HG03066 (cell line): ENCODE data around the gene MYO3B.

Experiments
- ATAC-seq: cut with Tn5 transposase; IDR thresholded peaks from one replicate; pipeline ENCODE4 v1.9.1; 2021; ENCODE audit warnings: low read depth; ENCODE audit not compliant: unreplicated experiment

Gene MYO3B

DNA sequence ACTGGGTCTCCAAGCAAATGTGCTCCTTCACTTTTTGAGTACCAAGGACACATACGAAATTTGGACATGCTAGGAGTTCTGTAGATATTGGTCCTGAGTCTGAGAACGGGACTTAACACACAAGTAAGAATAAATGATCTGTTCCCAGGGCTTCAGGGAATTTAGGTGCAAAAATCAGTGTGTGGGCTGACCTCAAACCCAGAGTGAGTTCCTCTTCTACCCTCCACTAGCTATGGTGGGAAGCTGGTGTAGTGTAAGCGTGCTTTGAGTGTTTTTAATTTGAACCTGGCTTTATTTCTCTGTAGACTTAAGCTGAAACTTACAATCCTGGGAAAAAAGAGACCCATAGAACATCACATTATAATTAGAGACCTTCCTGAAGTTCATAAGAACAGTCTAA is 50.5 kb downstream of the MYO3B start:
- ATAC-seq = no peak

GRCh38 chr2:170229125-170229524 is 51.2 kb downstream of the MYO3B start:
- no peak for ATAC-seq

- ATAC-seq = no peak
Measured at GRCh38 chr2:170229744-170230143, 51.8 kb downstream of the MYO3B start.

DNA sequence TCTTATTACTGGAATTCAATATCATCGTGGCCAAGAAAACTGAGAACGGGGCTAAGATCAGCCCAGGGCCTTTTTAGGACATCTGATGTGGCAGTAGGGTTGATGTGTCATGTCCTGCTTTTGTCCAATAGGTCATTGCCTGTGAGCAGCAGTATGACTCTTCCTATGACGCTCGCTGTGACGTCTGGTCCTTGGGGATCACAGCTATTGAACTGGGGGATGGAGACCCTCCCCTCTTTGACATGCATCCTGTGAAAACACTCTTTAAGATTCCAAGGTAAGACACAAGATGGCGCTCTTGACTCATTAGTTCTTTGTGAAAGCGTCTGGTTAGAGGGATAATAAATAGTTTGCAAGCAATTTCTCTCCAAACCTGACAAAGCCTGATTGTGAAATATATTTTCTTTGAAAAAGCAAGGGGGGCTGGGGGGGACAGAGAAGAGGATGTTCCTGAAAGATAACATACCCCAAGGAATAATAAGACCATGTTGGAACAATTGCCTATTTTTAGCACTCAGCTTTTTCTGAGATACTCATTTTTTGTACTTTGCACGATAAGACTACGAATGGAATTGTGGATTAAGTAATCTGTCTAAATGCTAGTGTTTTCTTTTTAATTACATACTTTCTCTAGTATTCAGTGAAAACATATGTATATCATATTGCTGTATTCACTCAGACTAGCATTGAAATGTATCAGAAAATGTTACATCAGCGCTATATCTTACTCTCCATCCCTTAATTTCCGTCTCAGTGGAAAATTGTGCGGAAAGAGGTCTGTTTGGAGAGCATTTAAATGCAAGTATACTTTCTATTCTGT is 58.1 kb downstream of the MYO3B start:
- ATAC-seq = no peak

DNA sequence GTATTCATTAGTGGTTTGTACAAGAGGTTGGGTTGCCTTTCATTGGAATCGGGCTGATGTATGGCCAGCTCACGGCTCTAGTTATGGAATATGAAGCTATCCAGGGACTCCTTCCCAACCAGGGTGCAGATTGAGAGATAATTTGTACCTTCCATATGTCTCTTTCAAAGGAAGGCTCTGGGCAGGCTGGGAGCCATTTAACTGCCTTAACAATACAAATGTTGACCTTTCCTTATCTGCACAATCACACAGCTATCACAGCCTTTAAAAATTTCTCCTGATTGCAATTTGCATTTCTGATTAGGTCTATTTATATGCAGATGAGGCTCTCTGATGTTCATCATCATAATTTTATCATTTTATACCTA is 58.7 kb downstream of the MYO3B start:
- no peak for ATAC-seq

GRCh38 chr2:170237572-170238120 is 59.7 kb downstream of the MYO3B start:
- no peak for ATAC-seq

GRCh38 chr2:170238776-170239175 is 60.8 kb downstream of the MYO3B start:
- no peak for ATAC-seq

- no peak for ATAC-seq
Measured at GRCh38 chr2:170240629-170241028, 62.7 kb downstream of the MYO3B start.

DNA sequence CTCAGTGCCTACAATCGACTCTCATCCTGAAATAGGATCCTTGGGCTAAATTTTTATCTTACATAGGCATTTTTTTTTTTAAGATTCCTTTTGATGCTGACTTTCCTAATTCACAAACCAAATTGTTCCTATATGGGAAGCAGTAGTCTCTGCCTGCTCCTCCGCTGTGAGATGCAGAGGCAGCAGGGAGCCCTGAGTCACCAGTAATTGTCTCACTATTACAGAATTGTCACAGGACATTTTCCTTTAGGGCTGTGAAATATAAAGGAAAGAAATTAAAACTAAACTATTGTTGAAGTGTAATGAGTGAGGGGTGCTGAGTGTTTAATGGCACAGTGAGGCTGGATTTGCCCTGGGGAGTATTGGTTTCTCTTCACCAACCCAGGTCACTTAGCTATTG is 63.8 kb downstream of the MYO3B start:
- ATAC-seq = no peak

- no peak for ATAC-seq
Measured at GRCh38 chr2:170243118-170243837, 65.3 kb downstream of the MYO3B start.

DNA sequence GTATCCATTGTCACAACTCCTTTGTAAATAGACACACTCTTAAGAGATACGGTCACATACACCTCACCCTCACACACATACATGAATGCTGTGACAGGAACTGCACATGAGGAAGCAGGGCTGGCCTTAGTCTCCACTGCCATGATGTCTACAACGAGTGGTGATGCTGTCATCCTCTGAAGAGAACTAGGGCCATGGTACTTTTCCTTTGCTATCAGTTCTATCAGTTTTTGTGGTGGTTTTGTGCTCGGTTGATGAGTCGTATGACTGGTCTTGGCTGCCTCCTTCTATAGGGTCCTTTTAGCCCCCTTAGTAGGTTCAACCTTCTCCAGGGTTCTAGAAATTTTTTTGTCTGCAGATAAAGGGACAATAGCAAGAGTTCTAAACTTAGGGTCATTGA is 66.0 kb downstream of the MYO3B start:
- ATAC-seq = no peak

DNA sequence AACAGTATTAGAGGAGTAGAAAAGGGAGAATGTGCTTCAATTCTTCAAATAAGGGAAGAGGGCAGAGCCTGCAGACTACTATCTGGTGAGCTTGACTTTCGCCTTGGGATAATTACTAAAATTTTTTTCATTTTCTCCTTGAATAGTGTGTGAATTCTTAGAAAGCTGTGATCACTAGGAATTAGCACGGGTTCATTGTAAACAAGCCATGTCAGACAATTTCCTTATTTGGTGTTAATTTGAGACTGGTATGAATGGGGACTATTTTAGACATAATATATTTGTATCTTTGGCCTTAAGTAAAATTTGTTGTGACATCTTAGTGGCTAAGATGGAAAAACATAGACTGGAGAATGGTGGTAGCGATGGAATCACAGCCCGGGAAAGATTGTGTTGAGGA is 66.6 kb downstream of the MYO3B start:
- ATAC-seq = no peak

- no peak for ATAC-seq
Measured at GRCh38 chr2:170245312-170245711, 67.4 kb downstream of the MYO3B start.

GRCh38 chr2:170247333-170247732 is 69.4 kb downstream of the MYO3B start:
- ATAC-seq = no peak

- ATAC-seq = no peak
Measured at GRCh38 chr2:170247882-170248393, 70.0 kb downstream of the MYO3B start.

DNA sequence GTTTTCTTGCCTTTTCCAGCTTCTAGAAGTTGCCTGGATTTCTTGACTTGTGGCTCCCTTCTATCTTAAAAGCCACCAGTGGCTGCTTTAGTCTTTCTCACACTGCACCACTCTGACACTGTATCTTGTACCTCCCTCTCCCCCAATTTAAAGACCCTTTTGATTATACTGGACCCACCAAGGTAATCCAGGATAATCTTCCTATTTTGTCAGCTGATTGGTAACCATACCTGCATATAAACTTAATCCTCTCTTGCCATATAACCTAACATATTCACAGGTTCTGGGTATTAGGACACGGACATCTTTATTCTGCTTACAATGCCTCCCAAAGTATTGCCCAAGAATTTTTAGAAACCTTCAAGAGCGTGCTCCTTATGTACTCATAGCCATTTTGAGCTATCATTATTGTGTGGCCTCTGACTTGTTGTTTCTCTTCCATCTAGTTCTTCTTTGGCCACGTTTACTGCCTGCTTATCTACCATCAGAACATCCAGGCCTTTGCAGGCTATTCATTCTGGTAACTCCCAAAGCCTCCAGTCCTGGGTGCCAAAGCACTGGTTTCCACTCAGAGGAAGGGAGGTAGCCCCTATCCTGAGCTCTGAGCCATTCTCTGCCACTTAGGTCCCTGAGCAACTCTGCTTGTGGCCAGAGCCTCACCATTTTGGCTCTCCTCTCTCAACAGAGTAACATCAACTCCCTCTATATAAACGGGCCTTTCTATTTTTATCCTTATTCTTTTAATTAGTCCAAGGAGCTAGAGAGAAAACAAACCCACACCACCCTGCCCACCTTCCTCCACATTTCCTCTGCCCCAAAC is 70.8 kb downstream of the MYO3B start:
- no peak for ATAC-seq

GRCh38 chr2:170249761-170250160 is 71.8 kb downstream of the MYO3B start:
- no peak for ATAC-seq

DNA sequence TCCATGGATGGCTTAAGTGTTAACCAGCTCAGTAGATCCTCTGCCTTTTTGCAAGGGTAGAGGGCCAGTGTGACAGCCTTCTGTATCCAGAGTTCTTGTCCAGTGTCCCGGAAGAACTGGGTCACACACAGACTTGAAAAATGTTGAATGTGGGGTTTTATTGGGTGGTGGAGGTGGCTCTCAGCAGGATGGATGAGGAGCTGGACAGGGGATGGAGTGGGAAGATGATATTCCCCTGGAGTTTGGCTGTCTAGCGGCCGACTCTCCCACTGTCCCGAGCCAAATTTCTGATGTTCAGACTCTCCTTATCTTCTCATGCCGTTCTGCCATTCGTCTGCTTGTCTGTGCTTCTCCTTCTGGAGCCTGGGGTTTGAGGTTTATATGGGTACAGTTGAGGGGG is 72.6 kb downstream of the MYO3B start:
- ATAC-seq = no peak

DNA sequence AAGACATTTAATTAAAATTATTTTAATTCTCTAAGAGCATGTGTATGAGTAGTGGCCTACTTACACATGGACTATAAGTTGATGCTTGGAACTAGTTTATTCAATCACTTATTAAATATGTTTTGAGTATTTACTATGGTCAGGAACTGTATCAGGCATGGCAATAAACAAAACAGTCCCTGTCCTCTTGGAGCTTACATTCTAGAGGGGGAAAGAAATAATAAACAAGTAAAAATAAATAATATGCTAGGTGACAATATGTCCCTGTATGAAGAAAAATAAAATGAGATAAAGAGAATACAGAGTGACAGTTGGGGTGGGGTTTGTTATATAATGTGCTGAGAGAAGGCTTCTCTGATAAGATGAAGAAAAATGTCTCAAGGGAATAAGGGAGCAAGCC is 74.5 kb downstream of the MYO3B start:
- no peak for ATAC-seq

DNA sequence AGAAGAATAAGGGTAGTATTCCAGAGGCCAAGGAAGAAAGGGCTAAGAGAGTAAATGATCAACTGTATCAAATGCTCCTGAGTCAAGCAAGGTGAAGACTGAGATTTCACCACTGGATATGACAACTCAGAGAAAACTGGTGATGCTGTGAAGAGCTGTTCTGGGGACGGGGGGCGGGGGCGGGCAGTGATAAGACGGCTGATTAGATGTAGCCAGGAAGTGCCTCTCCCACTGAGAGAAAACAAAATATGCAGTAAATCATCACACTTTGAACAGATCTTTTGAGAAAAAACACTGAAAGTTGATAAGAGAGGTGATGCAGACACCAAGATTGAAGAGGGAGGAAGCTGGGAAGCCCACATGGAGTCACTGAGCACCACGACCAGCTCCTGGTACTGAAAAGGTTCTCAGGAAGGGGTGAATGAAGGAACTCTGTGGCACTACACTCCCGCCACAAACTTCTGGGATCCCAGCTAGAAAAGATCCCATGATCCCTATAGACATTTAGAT is 75.8 kb downstream of the MYO3B start:
- no peak for ATAC-seq

- ATAC-seq = no peak
Measured at GRCh38 chr2:170254293-170254732, 76.4 kb downstream of the MYO3B start.
